ENCODE measurements around the gene SPATC1L.
"Not testable (repeated sequence)": the region's sequence is repeated elsewhere in the genome, so short reads cannot be mapped to it uniquely, and the experiment has no call there.

The SPATC1L gene

GRCh38 chr21:46178961-46179360 is 5.3 kb downstream of the SPATC1L start:
- no peak for DNase-seq (ENCODE audit: low read depth)
- H3K4me3 ChIP-seq (ENCODE audit: low read length) = no peak overlapping the region
- no peak for TF ChIP-seq CTCF (IDR thresholded peaks at IDR 0.05; ENCODE audit: insufficient read depth, low read depth, low read length, missing control alignments)

GRCh38 chr21:46176443-46177129 is 7.7 kb downstream of the SPATC1L start:
- not testable (repeated sequence) for H3K4me3 ChIP-seq (ENCODE audit: low read length); DNase-seq (ENCODE audit: low read depth)

- H3K4me3 ChIP-seq (ENCODE audit: low read length) = no peak overlapping the region
- TF ChIP-seq CTCF (IDR thresholded peaks at IDR 0.05; ENCODE audit: insufficient read depth, low read depth, low read length, missing control alignments) = no peak
- no peak for DNase-seq (ENCODE audit: low read depth)
These were observed 10.7 kb downstream of the SPATC1L start for GRCh38 chr21:46173573-46173972.

GRCh38 chr21:46172863-46173528 is 11.3 kb downstream of the SPATC1L start:
- DNase-seq (ENCODE audit: low read depth) = no peak
- H3K4me3 ChIP-seq (ENCODE audit: low read length) = no peak overlapping the region
- no peak for TF ChIP-seq CTCF (IDR thresholded peaks at IDR 0.05; ENCODE audit: insufficient read depth, low read depth, low read length, missing control alignments)

GRCh38 chr21:46171996-46172862 is 12.0 kb downstream of the SPATC1L start:
- no peak overlapping the region for H3K4me3 ChIP-seq (ENCODE audit: low read length)
- DNase-seq (ENCODE audit: low read depth) = no peak
- no peak for TF ChIP-seq CTCF (IDR thresholded peaks at IDR 0.05; ENCODE audit: insufficient read depth, low read depth, low read length, missing control alignments)

GRCh38 chr21:46171585-46171984 is 12.7 kb downstream of the SPATC1L start:
- no peak for TF ChIP-seq CTCF (IDR thresholded peaks at IDR 0.05; ENCODE audit: insufficient read depth, low read depth, low read length, missing control alignments)
- no peak overlapping the region for H3K4me3 ChIP-seq (ENCODE audit: low read length)
- DNase-seq (ENCODE audit: low read depth) = no peak

GRCh38 chr21:46170436-46171193 is 13.6 kb downstream of the SPATC1L start:
- not testable (repeated sequence) for DNase-seq (ENCODE audit: low read depth); H3K4me3 ChIP-seq (ENCODE audit: low read length)

All from epithelial cell of esophagus (primary cell).